Upper lobe of left lung (tissue), 4 donors: ENCODE measurements around the gene JMJD6.

ENCODE experiments used
- EP300 ChIP-seq, 4 donors: sonication (generic); formaldehyde crosslinking; IDR thresholded peaks; one replicate each; pipeline ENCODE4 v1.5.1; 2017; ENCODE audit warnings: antibody characterized with exemption in 4 of 4, control low read depth in 2 of 4
- TF ChIP-seq, protein P1 (sequence below), 6 experiments: fragments of 450-650 bp in 4 of 6; fragments of 200-600 bp in 2 of 6; sonication (generic) in 2 of 6; IDR thresholded peaks; one replicate each; pipeline ENCODE4 v1.5.1; 2016 to 2019; ENCODE audit warnings: antibody characterized with exemption in 6 of 6

DNA sequence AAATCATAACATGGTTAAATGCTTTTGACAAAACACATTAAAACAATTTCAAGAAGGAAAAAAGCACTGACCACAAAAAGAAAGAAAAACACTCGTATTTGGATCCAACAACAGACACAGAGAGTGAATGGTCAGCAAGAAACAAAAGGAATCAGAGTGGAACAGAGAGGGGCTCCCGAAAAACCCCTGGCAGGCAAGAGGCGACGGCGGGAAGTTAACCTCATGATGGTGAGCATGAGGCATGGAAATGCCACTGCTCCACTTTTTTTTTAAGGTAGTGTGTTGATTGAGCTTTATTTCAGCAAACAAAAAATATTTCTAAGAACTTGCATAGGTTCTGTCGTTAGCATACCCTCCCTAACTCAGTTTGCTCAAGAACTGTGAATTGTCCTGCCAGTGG lies 50.8 kb downstream of the JMJD6 start:
- TF ChIP-seq, protein P1, sequence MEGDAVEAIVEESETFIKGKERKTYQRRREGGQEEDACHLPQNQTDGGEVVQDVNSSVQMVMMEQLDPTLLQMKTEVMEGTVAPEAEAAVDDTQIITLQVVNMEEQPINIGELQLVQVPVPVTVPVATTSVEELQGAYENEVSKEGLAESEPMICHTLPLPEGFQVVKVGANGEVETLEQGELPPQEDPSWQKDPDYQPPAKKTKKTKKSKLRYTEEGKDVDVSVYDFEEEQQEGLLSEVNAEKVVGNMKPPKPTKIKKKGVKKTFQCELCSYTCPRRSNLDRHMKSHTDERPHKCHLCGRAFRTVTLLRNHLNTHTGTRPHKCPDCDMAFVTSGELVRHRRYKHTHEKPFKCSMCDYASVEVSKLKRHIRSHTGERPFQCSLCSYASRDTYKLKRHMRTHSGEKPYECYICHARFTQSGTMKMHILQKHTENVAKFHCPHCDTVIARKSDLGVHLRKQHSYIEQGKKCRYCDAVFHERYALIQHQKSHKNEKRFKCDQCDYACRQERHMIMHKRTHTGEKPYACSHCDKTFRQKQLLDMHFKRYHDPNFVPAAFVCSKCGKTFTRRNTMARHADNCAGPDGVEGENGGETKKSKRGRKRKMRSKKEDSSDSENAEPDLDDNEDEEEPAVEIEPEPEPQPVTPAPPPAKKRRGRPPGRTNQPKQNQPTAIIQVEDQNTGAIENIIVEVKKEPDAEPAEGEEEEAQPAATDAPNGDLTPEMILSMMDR (IDR thresholded peaks at IDR 0.05), result no peak
- TF ChIP-seq EP300 (IDR thresholded peaks at IDR 0.05), result no peak
